ENCODE data around the gene MIEN1. TPM values are rescaled to one million over a fixed set of nuclear protein-coding genes. Genes with fewer than 3 reads are reported as not detected.
A peak's percentile ranks its signal among the peaks of the same experiment; 100 is the strongest.
"Not testable (repeated sequence)": the region's sequence is repeated elsewhere in the genome, so short reads cannot be mapped to it uniquely, and the experiment has no call there.

The MIEN1 gene
- total RNA-seq, 1 donor from 2014 or later, result 20.1 TPM

- Histone ChIP-seq H3K79me2 (ENCODE audit: low read depth) (no peaks in the 10 kb centered on the region), H3K27me3 (no peaks in the 10 kb centered on the region), H3K9me3 (ENCODE audit: low read depth) (no peaks in the 10 kb centered on the region), H3F3A (ENCODE audit: low read depth) (no peaks in the 10 kb centered on the region), H2AFZ (replicated peaks) (no peak overlapping the region), H3K4me2 (no peak overlapping the region), H3K9ac (no peak overlapping the region), H3K36me3 (no peaks in the 10 kb centered on the region), H4K20me1 (ENCODE audit: low read depth) (peaks cover 6% of the 10 kb centered on the region), H3K27ac (no peak overlapping the region), H3K4me3 (no peak overlapping the region), H3K4me1 (no peaks in the 10 kb centered on the region)
- no peaks in the 10 kb centered on the region for H3K9me3 Mint-ChIP-seq
- H3K36me3 Mint-ChIP-seq, result peaks cover 22% of the 10 kb centered on the region
- peak overlapping the region; percentile 35 for H3K4me3 Mint-ChIP-seq
- DNase-seq (ENCODE audit: low spot score), result no peak
- H3K4me1 Mint-ChIP-seq, result no peaks in the 10 kb centered on the region
- H3K27ac Mint-ChIP-seq, result no peak overlapping the region
- peaks cover 3% of the 10 kb centered on the region for H3K27me3 Mint-ChIP-seq (ENCODE audit: insufficient read depth, low read depth)
- TF ChIP-seq CTCF (IDR thresholded peaks at IDR 0.05), result no peak
- no peak for TF ChIP-seq EZH2phosphoT487 (IDR thresholded peaks at IDR 0.05)
Observed at GRCh38 chr17:39715375-39716072, 14.8 kb downstream of the MIEN1 start.

GRCh38 chr17:39714234-39714633 lies 16.1 kb downstream of the MIEN1 start:
- H2AFZ ChIP-seq (replicated peaks), result no peak overlapping the region
- peaks cover 6% of the 10 kb centered on the region for H4K20me1 ChIP-seq (ENCODE audit: low read depth)
- H3K4me3 ChIP-seq, result no peak overlapping the region
- no peak for TF ChIP-seq EZH2 (IDR thresholded peaks at IDR 0.05)
- TF ChIP-seq EZH2phosphoT487 (IDR thresholded peaks at IDR 0.05), result no peak
- no peak for TF ChIP-seq CTCF (IDR thresholded peaks at IDR 0.05)
- no peak for DNase-seq (ENCODE audit: low spot score)
- no peaks in the 10 kb centered on the region for H3K36me3 ChIP-seq
- peaks cover 13% of the 10 kb centered on the region for H3K36me3 Mint-ChIP-seq
- no peak overlapping the region for H3K27ac ChIP-seq
- H3K79me2 ChIP-seq (ENCODE audit: low read depth), result no peaks in the 10 kb centered on the region
- H3K27ac Mint-ChIP-seq, result no peak overlapping the region
- no peaks in the 10 kb centered on the region for H3K9me3 ChIP-seq (ENCODE audit: low read depth)
- H3K27me3 Mint-ChIP-seq (ENCODE audit: insufficient read depth, low read depth), result peaks cover 3% of the 10 kb centered on the region
- no peaks in the 10 kb centered on the region for H3K4me1 Mint-ChIP-seq
- no peaks in the 10 kb centered on the region for H3K27me3 ChIP-seq
- H3F3A ChIP-seq (ENCODE audit: low read depth), result no peaks in the 10 kb centered on the region
- H3K4me3 Mint-ChIP-seq, result no peak overlapping the region
- no peaks in the 10 kb centered on the region for H3K9me3 Mint-ChIP-seq
- no peaks in the 10 kb centered on the region for H3K4me1 ChIP-seq
- H3K4me2 ChIP-seq, result no peak overlapping the region
- no peak overlapping the region for H3K9ac ChIP-seq

GRCh38 chr17:39711851-39712250 lies 18.5 kb downstream of the MIEN1 start:
- no peak for DNase-seq (ENCODE audit: low spot score)
- Histone ChIP-seq H3K4me2 (no peak overlapping the region), H3K27ac (no peak overlapping the region), H3K4me3 (no peak overlapping the region), H3K9ac (no peak overlapping the region), H4K20me1 (ENCODE audit: low read depth) (peaks cover 9% of the 10 kb centered on the region), H3K36me3 (no peaks in the 10 kb centered on the region), H3K9me3 (ENCODE audit: low read depth) (no peaks in the 10 kb centered on the region), H3K4me1 (no peaks in the 10 kb centered on the region), H3K27me3 (no peaks in the 10 kb centered on the region), H3F3A (ENCODE audit: low read depth) (no peaks in the 10 kb centered on the region), H3K79me2 (ENCODE audit: low read depth) (no peaks in the 10 kb centered on the region), H2AFZ (replicated peaks) (no peak overlapping the region)
- Mint-ChIP-seq H3K36me3 (peaks cover 9% of the 10 kb centered on the region), H3K27ac (no peak overlapping the region), H3K4me3 (no peak overlapping the region), H3K4me1 (no peaks in the 10 kb centered on the region), H3K9me3 (no peaks in the 10 kb centered on the region), H3K27me3 (ENCODE audit: insufficient read depth, low read depth) (peaks cover 3% of the 10 kb centered on the region)
- TF ChIP-seq CTCF (IDR thresholded peaks at IDR 0.05) (no peak), EZH2phosphoT487 (IDR thresholded peaks at IDR 0.05) (no peak), EZH2 (IDR thresholded peaks at IDR 0.05) (no peak)

GRCh38 chr17:39711071-39711470 lies 19.3 kb downstream of the MIEN1 start:
- peaks cover 13% of the 10 kb centered on the region for H4K20me1 ChIP-seq (ENCODE audit: low read depth)
- H3K36me3 ChIP-seq; H2AFZ ChIP-seq (replicated peaks); H3K4me1 Mint-ChIP-seq; H3K27me3 Mint-ChIP-seq (ENCODE audit: insufficient read depth, low read depth); H3K36me3 Mint-ChIP-seq; H3K4me2 ChIP-seq; H3K9me3 ChIP-seq (ENCODE audit: low read depth); H3F3A ChIP-seq (ENCODE audit: low read depth); H3K9me3 Mint-ChIP-seq; H3K79me2 ChIP-seq (ENCODE audit: low read depth); H3K9ac ChIP-seq; H3K4me1 ChIP-seq; H3K4me3 Mint-ChIP-seq; H3K27ac ChIP-seq; H3K4me3 ChIP-seq; H3K27me3 ChIP-seq; DNase-seq (ENCODE audit: low spot score); H3K27ac Mint-ChIP-seq: not testable (repeated sequence)

All from neural progenitor cell (in vitro differentiated cells).